ENCODE data around the gene CLEC20A.

- no peak for TF ChIP-seq CTCF (IDR thresholded peaks at IDR 0.05)
- TF ChIP-seq POLR2A (IDR thresholded peaks at IDR 0.05), result no peak
Measured at GRCh38 chr1:178518894-178519293, 22.1 kb upstream of the CLEC20A start.

Data from right lobe of liver (tissue), 4 donors.